ENCODE measurements around the gene SLC43A3. TPM values are rescaled to one million over a fixed set of nuclear protein-coding genes. Genes with fewer than 3 reads are reported as not detected.

The SLC43A3 gene
- total and polyA plus RNA-seq, 7 donors: 11.3 to 43.9 (median 25.2) TPM

GRCh38 chr11:57426439-57426928 is 437 bp downstream of the SLC43A3 start:
- peaks cover 0 to 7% (median 0%) of the 10 kb centered on the region in 4 donors for H3K36me3 ChIP-seq
- intact Hi-C loops (cut with DNase I): no loop called here
- H3K27ac ChIP-seq: peak overlapping the region; percentile 89 to 96 (median 93)
- WGBS, 2 donors: 9 to 16% methylated on average over 16 of the region's 16 CpGs
- TF ChIP-seq POLR2A (IDR thresholded peaks at IDR 0.05): no peak
- no peak for TF ChIP-seq CTCF (IDR thresholded peaks at IDR 0.05)
- no peak for TF ChIP-seq POLR2AphosphoS5 (IDR thresholded peaks at IDR 0.05)
- TF ChIP-seq EP300 (IDR thresholded peaks at IDR 0.05): no peak
- H3K4me3 ChIP-seq: peak overlapping the region; percentile 35 to 59 (median 52)
- H3K4me1 ChIP-seq: peaks cover 0 to 50% (median 46%) of the 10 kb centered on the region in 4 donors
- no peaks in the 10 kb centered on the region for H3K27me3 ChIP-seq
- H3K9me3 ChIP-seq: no peaks in the 10 kb centered on the region
- no peak for DNase-seq

- peak; percentile 94 for DNase-seq
Measured at GRCh38 chr11:57425565-57426438, 1.1 kb downstream of the SLC43A3 start.

GRCh38 chr11:57424792-57425564 is 1.9 kb downstream of the SLC43A3 start:
- WGBS, 2 donors: 40 to 63% methylated on average over 15 of the region's 15 CpGs
- intact Hi-C loops (cut with DNase I): no loop called here
- peak overlapping the region in 1 of 4 donors; percentile 59 for H3K4me3 ChIP-seq
- no peak for TF ChIP-seq CTCF (IDR thresholded peaks at IDR 0.05)
- peak in 1 of 4 donors; percentile 43 for TF ChIP-seq EP300 (IDR thresholded peaks at IDR 0.05)
- TF ChIP-seq POLR2AphosphoS5 (IDR thresholded peaks at IDR 0.05): peak in 2 of 4 donors; percentile 48 to 73
- H3K36me3 ChIP-seq: peaks cover 0 to 20% (median 2%) of the 10 kb centered on the region in 4 donors
- peak; percentile 91 for DNase-seq
- no peaks in the 10 kb centered on the region for H3K27me3 ChIP-seq
- H3K27ac ChIP-seq: peak overlapping the region; percentile 89 to 96 (median 93)
- no peaks in the 10 kb centered on the region for H3K9me3 ChIP-seq
- H3K4me1 ChIP-seq: peaks cover 0 to 50% (median 46%) of the 10 kb centered on the region in 4 donors

More at GRCh38 chr11:57425565-57426438, 1.1 kb downstream of the SLC43A3 start:
- peaks cover 0 to 50% (median 46%) of the 10 kb centered on the region in 4 donors for H3K4me1 ChIP-seq
- no peaks in the 10 kb centered on the region for H3K9me3 ChIP-seq
- 62 to 73% methylated on average over 15 of the region's 15 CpGs for WGBS, 2 donors
- H3K4me3 ChIP-seq: peak overlapping the region in 3 of 4 donors; percentile 52 to 59 (median 52)
- H3K27ac ChIP-seq: peak overlapping the region; percentile 89 to 96 (median 93)
- TF ChIP-seq CTCF (IDR thresholded peaks at IDR 0.05): no peak
- TF ChIP-seq POLR2AphosphoS5 (IDR thresholded peaks at IDR 0.05): peak; percentile 39 to 85 (median 72)
- TF ChIP-seq EP300 (IDR thresholded peaks at IDR 0.05): peak in 2 of 4 donors; percentile 37 to 71
- TF ChIP-seq POLR2A (IDR thresholded peaks at IDR 0.05): peak in 1 of 2 donors; percentile 11
- H3K27me3 ChIP-seq: no peaks in the 10 kb centered on the region
- peaks cover 0 to 12% (median 0%) of the 10 kb centered on the region in 4 donors for H3K36me3 ChIP-seq
- intact Hi-C loops (cut with DNase I): no loop called here

- peaks cover 0 to 27% (median 2%) of the 10 kb centered on the region in 4 donors for H3K36me3 ChIP-seq
- 85 to 93% methylated on average over 9 of the region's 9 CpGs for WGBS, 2 donors
- H3K4me3 ChIP-seq: peak overlapping the region in 1 of 4 donors; percentile 16
- intact Hi-C loops (cut with DNase I): no loop called here
- H3K4me1 ChIP-seq: peaks cover 0 to 50% (median 46%) of the 10 kb centered on the region in 4 donors
- TF ChIP-seq POLR2AphosphoS5 (IDR thresholded peaks at IDR 0.05) (no peak), POLR2A (IDR thresholded peaks at IDR 0.05) (no peak), CTCF (IDR thresholded peaks at IDR 0.05) (no peak), EP300 (IDR thresholded peaks at IDR 0.05) (no peak)
- DNase-seq: no peak
- no peaks in the 10 kb centered on the region for H3K9me3 ChIP-seq
- H3K27ac ChIP-seq: peak overlapping the region; percentile 89 to 96 (median 93)
- no peaks in the 10 kb centered on the region for H3K27me3 ChIP-seq
Measured at GRCh38 chr11:57424137-57424791, 2.7 kb downstream of the SLC43A3 start.
